Embryonic facial prominence (tissue), 1 donor: ENCODE data around the gene CD300A.

Experiments used
- DNase-seq: peaks from one replicate; pipeline ENCODE4 v3.0.0-alpha.2; 2016; ENCODE audit errors: extremely low spot score

CD300A gene

GRCh38 chr17:74454197-74455024 lies 12.0 kb upstream of the CD300A start:
- no peak for DNase-seq

- no peak for DNase-seq
Measured at GRCh38 chr17:74455025-74455545, 11.3 kb upstream of the CD300A start.

- no peak for DNase-seq
Measured at GRCh38 chr17:74455821-74456220, 10.6 kb upstream of the CD300A start.

- DNase-seq = no peak
Measured at GRCh38 chr17:74457146-74457819, 9.2 kb upstream of the CD300A start.

- DNase-seq = no peak
Measured at GRCh38 chr17:74457820-74458166, 8.6 kb upstream of the CD300A start.

- no peak for DNase-seq
Measured at GRCh38 chr17:74458835-74459234, 7.6 kb upstream of the CD300A start.

- DNase-seq = no peak
Measured at GRCh38 chr17:74459622-74460021, 6.8 kb upstream of the CD300A start.

- DNase-seq = no peak
Measured at GRCh38 chr17:74460241-74460640, 6.2 kb upstream of the CD300A start.

GRCh38 chr17:74460996-74461395 lies 5.4 kb upstream of the CD300A start:
- DNase-seq = no peak

GRCh38 chr17:74461611-74462010 lies 4.8 kb upstream of the CD300A start:
- DNase-seq = no peak

- no peak for DNase-seq
Measured at GRCh38 chr17:74464730-74465377, 1.6 kb upstream of the CD300A start.

- no peak for DNase-seq
Measured at GRCh38 chr17:74465378-74466110, 890 bp upstream of the CD300A start.

- DNase-seq = no peak
Measured at GRCh38 chr17:74466828-74467184, 372 bp downstream of the CD300A start.

GRCh38 chr17:74467221-74467951 lies 952 bp downstream of the CD300A start:
- DNase-seq = no peak

- no peak for DNase-seq
Measured at GRCh38 chr17:74471341-74471740, 4.9 kb downstream of the CD300A start.

GRCh38 chr17:74472890-74473289 lies 6.5 kb downstream of the CD300A start:
- DNase-seq = no peak

GRCh38 chr17:74473294-74473693 lies 6.9 kb downstream of the CD300A start:
- DNase-seq = no peak

GRCh38 chr17:74474043-74474792 lies 7.8 kb downstream of the CD300A start:
- DNase-seq = no peak

GRCh38 chr17:74475189-74475588 lies 8.8 kb downstream of the CD300A start:
- no peak for DNase-seq

- no peak for DNase-seq
Measured at GRCh38 chr17:74477411-74477810, 11.0 kb downstream of the CD300A start.
